Common myeloid progenitor, CD34-positive (primary cell): ENCODE results near the gene TNNI2.
"Not testable (repeated sequence)": the region's sequence is repeated elsewhere in the genome, so short reads cannot be mapped to it uniquely, and the experiment has no call there.

Experiments used
- CTCF ChIA-PET: fragments of 350-600 bp; sonication (Branson Sonifier 250); formaldehyde crosslinking; loops from one replicate; lab custom pipeline; 2021; ENCODE audit warnings: antibody characterized with exemption; lab: Charles Lee
- POLR2A ChIA-PET: fragments of 350-600 bp; sonication (Branson Sonifier 250); formaldehyde crosslinking; loops from one replicate; lab custom pipeline; 2021; ENCODE audit warnings: antibody characterized with exemption; lab: Charles Lee
- DNase-seq, 3 donors: peaks; one replicate each; pipeline versions ENCODE4 v3.0.0 to v3.0.0-alpha.2; 2013
- H3K27ac ChIP-seq, 2 experiments: 1 replicate in 1 of 2; 2 replicates in 1 of 2; pipeline ENCODE4 v1.7.0; 2013; ENCODE audit warnings: inconsistent platforms in 2 of 2, low read length in 2 of 2, mild to moderate bottlenecking in 2 of 2, low read depth in 1 of 2, moderate library complexity in 1 of 2; ENCODE audit not compliant: severe bottlenecking in 2 of 2, insufficient read depth in 1 of 2, poor library complexity in 1 of 2
- H3K27me3 ChIP-seq, 5 experiments: replicated peaks in 2 of 5; 1 replicate in 3 of 5; 2 replicates in 2 of 5; pipeline versions ENCODE4 v1.6.1 to v1.7.0; 2013; ENCODE audit warnings: low read length in 4 of 5, mild to moderate bottlenecking in 2 of 5, moderate library complexity in 2 of 5, inconsistent platforms in 1 of 5; ENCODE audit not compliant: insufficient read depth in 5 of 5, control insufficient read depth in 4 of 5
- H3K36me3 ChIP-seq, 4 experiments: 1 replicate in 2 of 4; 2 replicates in 2 of 4; pipeline versions ENCODE4 v1.6.1 to v1.7.0; 2013; ENCODE audit warnings: low read length in 3 of 4, control low read depth in 1 of 4, mild to moderate bottlenecking in 1 of 4; ENCODE audit not compliant: control insufficient read depth in 4 of 4, insufficient read depth in 4 of 4
- H3K4me1 ChIP-seq, 4 experiments: 1 replicate in 3 of 4; 2 replicates in 1 of 4; pipeline versions ENCODE4 v1.6.1 to v1.7.1; 2013; ENCODE audit warnings: low read length in 3 of 4, mild to moderate bottlenecking in 3 of 4, control low read depth in 1 of 4, inconsistent platforms in 1 of 4, moderate library complexity in 1 of 4; ENCODE audit not compliant: control insufficient read depth in 4 of 4, insufficient read depth in 4 of 4; ENCODE audit errors: control extremely low read depth in 1 of 4
- H3K4me3 ChIP-seq, 7 experiments: 1 replicate in 4 of 7; 2 replicates in 3 of 7; pipeline versions ENCODE4 v1.5.1 to v1.7.0; 2013; ENCODE audit warnings: mild to moderate bottlenecking in 7 of 7, low read length in 6 of 7, moderate library complexity in 6 of 7, inconsistent platforms in 2 of 7, low read depth in 2 of 7, control low read depth in 1 of 7; ENCODE audit not compliant: insufficient read depth in 4 of 7, control insufficient read depth in 1 of 7; ENCODE audit errors: extremely low read depth in 1 of 7
- H3K9me3 ChIP-seq, 5 experiments: 1 replicate in 4 of 5; 2 replicates in 1 of 5; pipeline versions ENCODE4 v1.6.1 to v1.7.1; 2013; ENCODE audit warnings: low read length in 4 of 5, mild to moderate bottlenecking in 2 of 5, inconsistent platforms in 1 of 5, low read depth in 1 of 5, moderate library complexity in 1 of 5; ENCODE audit not compliant: control insufficient read depth in 4 of 5, insufficient read depth in 2 of 5; ENCODE audit errors: control extremely low read depth in 1 of 5
- WGBS: methylation state at CpG from one replicate; pipeline ENCODE4 v1.1.5; 2013; ENCODE audit not compliant: insufficient coverage; 5-methylcytosine and 5-hydroxymethylcytosine counted together

Gene TNNI2

DNA sequence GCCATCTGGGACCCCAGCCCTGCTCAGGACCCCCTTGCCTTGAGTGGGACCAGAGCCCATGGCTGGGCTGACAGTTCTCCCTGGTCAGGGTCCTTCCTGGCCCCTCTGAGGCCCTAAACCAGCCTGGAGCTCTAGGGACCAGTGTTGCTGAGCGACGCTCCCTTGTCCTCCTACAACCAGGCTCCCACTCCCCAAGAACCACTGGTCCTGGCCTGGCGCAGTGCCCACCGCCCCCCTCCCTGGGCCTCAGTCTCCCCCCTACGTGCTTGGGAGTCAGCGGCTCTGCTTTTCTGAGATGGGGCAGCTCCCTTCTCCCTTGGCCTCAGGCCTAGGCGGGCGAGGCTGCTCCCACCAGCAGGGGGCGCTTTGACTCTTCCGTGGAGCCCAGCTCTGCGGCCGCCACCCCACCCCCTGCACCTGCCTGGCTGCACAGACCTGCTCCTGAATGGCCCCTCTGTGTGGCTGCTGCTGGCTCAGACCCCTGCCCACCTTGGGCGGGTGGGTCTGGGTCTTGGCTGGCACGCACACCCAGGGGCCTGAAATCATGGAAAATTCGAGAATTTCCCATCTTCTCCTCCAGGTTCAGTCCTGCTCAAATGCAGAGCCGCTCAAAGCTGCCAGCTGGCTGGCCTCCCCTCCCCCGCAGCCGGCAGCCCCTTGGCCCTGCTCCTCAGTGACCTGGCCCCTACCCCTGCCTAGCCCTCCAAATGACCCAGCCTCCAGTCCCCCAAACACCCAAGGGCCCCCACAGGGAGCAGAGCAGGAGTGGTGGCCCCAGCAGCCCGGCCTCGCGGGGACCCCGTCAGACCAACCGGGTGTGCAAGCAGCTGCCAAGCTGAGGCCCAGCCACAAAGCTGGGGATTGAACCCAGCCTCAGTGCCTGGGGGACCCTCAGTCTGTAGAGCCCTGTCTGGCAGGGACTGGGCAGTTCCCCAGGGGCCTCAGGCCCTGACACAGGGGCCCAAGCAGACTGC is 43.8 kb downstream of the TNNI2 start:
- ChIA-PET CTCF (interaction anchor here (0.9 to 3.9 kb wide), 33 partner anchors 9 to 268 kb away, joined by 3 to 36 read pairs (median 7); partner anchors contain the start of genes PRR33, SYT8 and TNNI2), POLR2A (interaction anchor here (0.5 to 2.2 kb wide), 3 partner anchors 13 to 65 kb away, joined by 3 to 11 read pairs (median 4); partner anchors contain the start of gene MRPL23)
- Histone ChIP-seq H3K36me3 (peaks cover 11 to 44% (median 27%) of the 10 kb centered on the region in 4 experiments), H3K27ac (peak overlapping the region in 1 of 2 experiments; percentile 43), H3K9me3 (peaks cover 0 to 2% (median 0%) of the 10 kb centered on the region in 5 experiments), H3K4me1 (peaks cover 0 to 55% (median 49%) of the 10 kb centered on the region in 4 experiments), H3K27me3 (no peaks in the 10 kb centered on the region), H3K4me3 (no peak overlapping the region)
- 49% methylated on average over 12 of the region's 23 CpGs for WGBS
- DNase-seq: peak; percentile 67 to 83 (median 81)

DNA sequence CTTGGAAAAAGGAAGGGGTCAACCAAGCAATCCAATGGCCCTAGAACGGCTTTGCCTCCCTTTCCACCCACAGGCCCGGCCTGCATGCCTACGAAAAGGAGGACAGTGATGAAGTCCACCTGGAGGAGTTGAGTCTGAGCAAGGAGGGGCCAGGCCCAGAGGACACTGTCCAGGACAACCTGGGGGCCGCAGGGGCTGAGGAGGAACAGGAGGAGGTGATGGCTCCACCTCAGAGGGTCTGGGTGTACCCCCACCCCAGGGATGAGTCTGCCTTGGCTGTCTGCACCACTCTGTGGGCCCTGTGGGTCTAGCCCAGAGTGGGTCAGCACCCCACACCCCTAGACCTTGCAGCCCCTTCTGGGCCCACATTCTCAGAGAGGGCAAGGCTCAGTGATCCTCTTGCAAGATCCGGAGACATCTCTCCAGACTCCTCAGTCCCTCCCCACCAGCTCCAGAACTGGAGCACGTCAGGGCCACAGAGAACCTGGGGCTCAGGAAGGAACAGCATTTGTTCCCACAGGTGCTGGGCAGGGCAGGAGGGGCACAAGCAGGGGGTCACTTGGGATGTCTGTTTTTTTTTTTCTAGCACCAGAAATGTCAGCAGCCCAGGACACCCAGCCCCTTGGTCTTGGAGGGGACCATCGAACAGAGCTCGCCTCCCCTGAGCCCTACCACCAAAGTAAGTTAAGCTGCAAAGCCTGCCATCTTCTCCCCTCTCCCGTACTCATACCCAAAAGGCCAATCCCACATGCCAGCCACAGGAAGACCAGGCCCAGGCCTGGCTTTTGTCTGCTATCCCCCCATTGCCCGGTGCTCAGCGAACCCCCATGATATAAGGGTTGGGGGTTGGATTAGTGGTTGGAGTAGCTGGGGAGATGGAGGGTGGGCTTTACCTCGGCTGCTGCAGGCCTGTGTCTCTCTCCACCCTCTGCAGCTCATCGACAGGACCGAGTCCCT is 44.8 kb downstream of the TNNI2 start:
- peaks cover 11 to 44% (median 27%) of the 10 kb centered on the region in 4 experiments for H3K36me3 ChIP-seq
- H3K27me3 ChIP-seq: no peaks in the 10 kb centered on the region
- no peak overlapping the region for H3K4me3 ChIP-seq
- no peak overlapping the region for H3K27ac ChIP-seq
- POLR2A ChIA-PET: no interaction called here
- DNase-seq: no peak
- CTCF ChIA-PET: interaction anchor here (0.5 to 3.9 kb wide), 25 partner anchors 7 to 267 kb away, joined by 3 to 36 read pairs (median 7); partner anchors contain the start of genes PRR33 and SYT8
- H3K9me3 ChIP-seq: peaks cover 0 to 2% (median 0%) of the 10 kb centered on the region in 5 experiments
- 98% methylated on average over 8 of the region's 14 CpGs for WGBS
- H3K4me1 ChIP-seq: peaks cover 0 to 59% (median 55%) of the 10 kb centered on the region in 4 experiments

DNA sequence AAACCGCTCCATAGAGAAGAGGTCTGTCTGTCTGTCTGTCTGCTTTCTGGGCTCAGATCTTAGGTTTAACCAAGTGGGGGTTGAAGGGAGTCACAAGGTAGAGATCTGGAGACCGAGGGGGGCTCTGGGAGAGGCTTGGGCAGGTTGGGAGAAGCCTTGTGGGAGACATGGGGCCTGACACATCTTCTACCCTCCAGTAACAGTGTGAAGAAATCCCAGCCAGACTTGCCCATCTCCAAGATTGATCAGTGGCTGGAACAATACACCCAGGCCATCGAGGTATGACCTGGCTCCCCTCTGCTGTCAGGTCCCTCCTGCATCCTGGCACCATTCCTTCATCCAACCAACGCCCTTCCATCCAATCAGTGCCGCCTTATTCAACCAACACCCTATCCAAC is 45.5 kb downstream of the TNNI2 start:
- no peak for DNase-seq
- Histone ChIP-seq H3K27ac (no peak overlapping the region), H3K4me1 (peaks cover 0 to 64% (median 61%) of the 10 kb centered on the region in 4 experiments), H3K4me3 (no peak overlapping the region), H3K9me3 (peaks cover 0 to 2% (median 0%) of the 10 kb centered on the region in 5 experiments), H3K36me3 (peaks cover 11 to 44% (median 27%) of the 10 kb centered on the region in 4 experiments), H3K27me3 (no peaks in the 10 kb centered on the region)
- CTCF ChIA-PET: interaction anchor here (0.6 to 3.9 kb wide), 4 partner anchors 15 to 65 kb away, joined by 3 to 36 read pairs (median 6); no protein-coding TSS in a partner anchor
- POLR2A ChIA-PET: no interaction called here
- 93% methylated on average over 4 of the region's 5 CpGs for WGBS

DNA sequence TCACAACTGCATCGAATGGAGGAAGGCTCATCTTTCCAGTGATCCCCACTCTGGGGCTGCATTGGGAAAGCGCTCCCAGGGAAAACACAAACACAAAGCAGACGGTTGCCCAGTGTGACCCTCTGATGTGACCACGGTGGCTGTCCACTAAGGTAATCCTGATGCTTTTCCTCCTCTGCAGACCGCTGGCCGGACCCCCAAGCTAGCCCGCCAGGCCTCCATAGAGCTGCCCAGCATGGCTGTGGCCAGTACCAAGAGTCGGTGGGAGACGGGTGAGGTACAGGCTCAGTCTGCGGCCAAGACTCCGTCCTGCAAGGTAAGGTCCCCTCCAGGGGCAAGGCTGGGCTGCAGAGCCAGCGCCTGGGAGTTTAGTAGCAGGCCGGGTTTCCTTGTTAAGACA is 47.8 kb downstream of the TNNI2 start:
- not testable (repeated sequence) for DNase-seq

DNA sequence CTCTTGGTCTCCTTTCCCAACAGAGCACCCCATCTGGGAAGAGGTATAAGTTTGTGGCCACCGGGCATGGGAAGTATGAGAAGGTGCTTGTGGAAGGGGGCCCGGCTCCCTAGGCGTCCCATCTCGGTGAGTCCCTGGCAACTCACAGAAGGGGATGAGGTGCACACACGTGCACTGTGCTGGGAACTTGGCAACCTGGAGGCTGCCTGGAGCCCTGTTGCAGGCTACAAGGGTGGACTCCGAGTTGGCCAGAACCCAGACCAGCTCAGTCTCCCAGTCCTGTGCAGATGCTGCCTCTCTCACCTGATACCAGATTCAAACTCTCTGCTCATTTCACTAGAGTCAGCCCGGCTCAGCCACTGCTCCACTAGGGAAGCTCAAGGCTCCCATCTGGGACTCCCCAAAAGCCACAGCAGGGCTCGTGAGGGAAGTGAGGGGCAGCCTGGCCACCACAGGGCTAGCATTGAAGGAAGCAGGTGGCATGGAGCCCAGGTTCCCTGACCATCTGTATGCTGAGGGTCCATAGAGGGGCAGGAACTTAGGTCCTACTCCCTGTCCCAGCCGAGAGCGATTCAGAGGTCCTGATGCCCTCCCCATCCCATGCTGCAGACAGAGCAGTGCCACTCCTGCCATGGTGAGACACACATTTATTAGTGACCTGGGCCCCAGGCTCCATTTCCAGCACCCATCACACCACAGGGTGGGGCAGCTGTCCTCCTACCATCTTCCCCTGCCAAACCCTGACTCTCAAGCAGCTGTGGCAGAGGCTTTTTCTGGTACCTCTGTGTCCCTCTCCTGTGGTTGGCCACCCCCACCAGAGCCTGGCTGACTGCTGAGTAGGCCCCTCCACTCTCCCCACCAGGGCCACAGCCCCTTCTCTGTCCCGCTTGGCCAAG is 48.9 kb downstream of the TNNI2 start:
- Histone ChIP-seq H3K9me3 (peaks cover 0 to 2% (median 0%) of the 10 kb centered on the region in 5 experiments), H3K27ac (peak overlapping the region in 1 of 2 experiments; percentile 45), H3K27me3 (no peaks in the 10 kb centered on the region), H3K4me3 (peak overlapping the region in 1 of 7 experiments; percentile 4), H3K4me1 (peaks cover 0 to 64% (median 63%) of the 10 kb centered on the region in 4 experiments), H3K36me3 (peaks cover 11 to 37% (median 25%) of the 10 kb centered on the region in 4 experiments)
- POLR2A ChIA-PET: interaction anchor here (1.2 kb wide), 1 partner anchor 9 kb away, joined by 3 read pairs; no protein-coding TSS in a partner anchor
- DNase-seq: peak in 2 of 3 donors; percentile 51 to 60
- CTCF ChIA-PET: interaction anchor here (0.7 to 5.5 kb wide), 10 partner anchors 9 to 194 kb away, joined by 3 to 53 read pairs (median 5); partner anchors contain the start of gene TNNT3
- WGBS: 68% methylated on average over 10 of the region's 11 CpGs

More for the DNA sequence above, 47.8 kb downstream of the TNNI2 start:
- Histone ChIP-seq H3K4me1 (peaks cover 0 to 64% (median 63%) of the 10 kb centered on the region in 4 experiments), H3K36me3 (peaks cover 11 to 37% (median 25%) of the 10 kb centered on the region in 4 experiments)
- H3K4me3 ChIP-seq, H3K9me3 ChIP-seq, H3K27me3 ChIP-seq, H3K27ac ChIP-seq, POLR2A ChIA-PET: not testable (repeated sequence)
- CTCF ChIA-PET: interaction anchor here (2.2 kb wide), 1 partner anchor 114 kb away, joined by 8 read pairs; no protein-coding TSS in a partner anchor
- WGBS: 98% methylated on average over 11 of the region's 13 CpGs
